HEK293 (cell line): ENCODE results near the gene ARL16.

ENCODE experiments used
- GLI4 ChIP-seq: fragments of 450-650 bp; formaldehyde crosslinking; IDR thresholded peaks from 2 replicates; pipeline ENCODE4 v1.5.1; 2016; ENCODE audit warnings: missing biosample characterization, missing genetic modification characterization
- IKZF3 ChIP-seq: fragments of 450-650 bp; IDR thresholded peaks from 2 replicates; pipeline ENCODE4 v1.5.0; 2018; ENCODE audit warnings: missing biosample characterization, mild to moderate bottlenecking, missing genetic modification characterization, moderate library complexity
- KLF7 ChIP-seq: fragments of 450-650 bp; formaldehyde crosslinking; IDR thresholded peaks from 2 replicates; pipeline ENCODE4 v1.5.1; 2016; ENCODE audit warnings: missing biosample characterization, missing genetic modification characterization, borderline replicate concordance
- KLF8 ChIP-seq: fragments of 450-650 bp; formaldehyde crosslinking; IDR thresholded peaks from 2 replicates; pipeline ENCODE4 v1.5.1; 2016; ENCODE audit warnings: missing biosample characterization, missing genetic modification characterization
- OSR2 ChIP-seq: fragments of 450-650 bp; formaldehyde crosslinking; IDR thresholded peaks from 2 replicates; pipeline ENCODE4 v1.5.1; 2016; ENCODE audit warnings: missing biosample characterization, missing genetic modification characterization
- OVOL3 ChIP-seq: fragments of 450-650 bp; formaldehyde crosslinking; IDR thresholded peaks from 2 replicates; pipeline ENCODE4 v1.5.1; 2016; ENCODE audit warnings: missing biosample characterization, missing genetic modification characterization
- PRDM6 ChIP-seq: fragments of 450-650 bp; formaldehyde crosslinking; IDR thresholded peaks from 2 replicates; pipeline ENCODE4 v1.5.1; 2017; ENCODE audit warnings: missing biosample characterization, missing genetic modification characterization
- RBAK ChIP-seq: fragments of 450-650 bp; formaldehyde crosslinking; IDR thresholded peaks from 2 replicates; pipeline ENCODE4 v1.5.1; 2016; ENCODE audit warnings: missing biosample characterization, missing genetic modification characterization
- WT1 ChIP-seq: fragments of 450-650 bp; formaldehyde crosslinking; IDR thresholded peaks from 2 replicates; pipeline ENCODE4 v1.5.1; 2016; ENCODE audit warnings: missing biosample characterization, missing genetic modification characterization
- ZBTB1 ChIP-seq: fragments of 450-650 bp; formaldehyde crosslinking; IDR thresholded peaks from 2 replicates; pipeline ENCODE4 v1.5.1; 2016; ENCODE audit warnings: missing biosample characterization, missing genetic modification characterization
- ZBTB8A ChIP-seq: fragments of 450-650 bp; formaldehyde crosslinking; IDR thresholded peaks from 2 replicates; pipeline ENCODE4 v1.5.1; 2016; ENCODE audit warnings: missing biosample characterization, missing genetic modification characterization
- ZFP69B ChIP-seq: fragments of 450-650 bp; formaldehyde crosslinking; IDR thresholded peaks from 2 replicates; pipeline ENCODE4 v1.5.1; 2016; ENCODE audit warnings: missing biosample characterization, missing genetic modification characterization
- ZNF121 ChIP-seq: fragments of 450-650 bp; formaldehyde crosslinking; IDR thresholded peaks from 2 replicates; pipeline ENCODE4 v1.5.1; 2016; ENCODE audit warnings: missing biosample characterization, missing genetic modification characterization
- ZNF140 ChIP-seq: fragments of 450-650 bp; formaldehyde crosslinking; IDR thresholded peaks from 2 replicates; pipeline ENCODE4 v1.5.1; 2016; ENCODE audit warnings: missing biosample characterization, missing genetic modification characterization
- ZNF146 ChIP-seq: fragments of 450-650 bp; formaldehyde crosslinking; IDR thresholded peaks from 2 replicates; pipeline ENCODE4 v1.5.1; 2016; ENCODE audit warnings: missing biosample characterization, missing genetic modification characterization
- ZNF16 ChIP-seq: fragments of 450-650 bp; formaldehyde crosslinking; IDR thresholded peaks from 2 replicates; pipeline ENCODE4 v1.5.1; 2016; ENCODE audit warnings: low read depth, missing biosample characterization, missing genetic modification characterization
- ZNF18 ChIP-seq: fragments of 450-650 bp; formaldehyde crosslinking; IDR thresholded peaks from 2 replicates; pipeline ENCODE4 v1.5.1; 2016; ENCODE audit warnings: missing biosample characterization, missing genetic modification characterization
- ZNF211 ChIP-seq: fragments of 450-650 bp; formaldehyde crosslinking; IDR thresholded peaks from 2 replicates; pipeline ENCODE4 v1.5.1; 2016; ENCODE audit warnings: low read depth, missing biosample characterization, missing genetic modification characterization
- ZNF214 ChIP-seq: fragments of 450-650 bp; formaldehyde crosslinking; IDR thresholded peaks from 2 replicates; pipeline ENCODE4 v1.5.1; 2017; ENCODE audit warnings: missing biosample characterization, mild to moderate bottlenecking, missing genetic modification characterization, borderline replicate concordance
- ZNF341 ChIP-seq: fragments of 450-650 bp; formaldehyde crosslinking; IDR thresholded peaks from 2 replicates; pipeline ENCODE4; 2016; ENCODE audit warnings: low read depth, missing biosample characterization, missing genetic modification characterization
- ZNF366 ChIP-seq: fragments of 450-650 bp; formaldehyde crosslinking; conservative IDR thresholded peaks from 2 replicates; pipeline ENCODE4 v1.5.1; 2016; ENCODE audit warnings: missing biosample characterization, missing genetic modification characterization
- ZNF404 ChIP-seq: fragments of 450-650 bp; formaldehyde crosslinking; IDR thresholded peaks from 2 replicates; pipeline ENCODE4 v1.5.1; 2017; ENCODE audit warnings: missing biosample characterization, missing genetic modification characterization
- ZNF416 ChIP-seq: fragments of 450-650 bp; formaldehyde crosslinking; IDR thresholded peaks from 2 replicates; pipeline ENCODE4 v1.5.1; 2016; ENCODE audit warnings: missing biosample characterization, missing genetic modification characterization
- ZNF488 ChIP-seq: fragments of 450-650 bp; formaldehyde crosslinking; IDR thresholded peaks from 2 replicates; pipeline ENCODE4 v1.5.1; 2016; ENCODE audit warnings: missing biosample characterization, missing genetic modification characterization
- ZNF510 ChIP-seq: fragments of 450-650 bp; formaldehyde crosslinking; IDR thresholded peaks from 2 replicates; pipeline ENCODE4 v1.5.1; 2018; ENCODE audit warnings: mild to moderate bottlenecking, missing genetic modification characterization, missing biosample characterization; ENCODE audit not compliant: insufficient replicate concordance
- ZNF560 ChIP-seq: fragments of 450-650 bp; formaldehyde crosslinking; IDR thresholded peaks from 2 replicates; pipeline ENCODE4 v1.5.1; 2017; ENCODE audit warnings: missing biosample characterization, missing genetic modification characterization, borderline replicate concordance
- ZNF610 ChIP-seq: fragments of 450-650 bp; formaldehyde crosslinking; IDR thresholded peaks from 2 replicates; pipeline ENCODE4 v1.5.1; 2016; ENCODE audit warnings: missing biosample characterization, missing genetic modification characterization, borderline replicate concordance
- ZNF629 ChIP-seq: fragments of 450-650 bp; formaldehyde crosslinking; IDR thresholded peaks from 2 replicates; pipeline ENCODE4 v1.5.1; 2017; ENCODE audit warnings: missing biosample characterization, missing genetic modification characterization
- ZNF645 ChIP-seq: fragments of 450-650 bp; formaldehyde crosslinking; IDR thresholded peaks from 2 replicates; pipeline ENCODE4; 2016; ENCODE audit warnings: missing biosample characterization, missing genetic modification characterization
- ZNF692 ChIP-seq: fragments of 450-650 bp; formaldehyde crosslinking; IDR thresholded peaks from 2 replicates; pipeline ENCODE4 v1.5.1; 2016; ENCODE audit warnings: missing biosample characterization, missing genetic modification characterization
- ZNF707 ChIP-seq: fragments of 450-650 bp; formaldehyde crosslinking; IDR thresholded peaks from 2 replicates; pipeline ENCODE4 v1.5.1; 2016; ENCODE audit warnings: missing biosample characterization, missing genetic modification characterization
- ZNF76 ChIP-seq: fragments of 450-650 bp; formaldehyde crosslinking; IDR thresholded peaks from 2 replicates; pipeline ENCODE4; 2016; ENCODE audit warnings: low read depth, missing biosample characterization, missing genetic modification characterization, borderline replicate concordance
- ZNF768 ChIP-seq: fragments of 450-650 bp; formaldehyde crosslinking; IDR thresholded peaks from 2 replicates; pipeline ENCODE4 v1.5.1; 2018; ENCODE audit warnings: missing biosample characterization, mild to moderate bottlenecking, missing genetic modification characterization
- ZNF843 ChIP-seq: fragments of 450-650 bp; formaldehyde crosslinking; IDR thresholded peaks from 2 replicates; pipeline ENCODE4 v1.5.1; 2016; ENCODE audit warnings: missing biosample characterization, missing genetic modification characterization
- ZSCAN30 ChIP-seq: fragments of 450-650 bp; IDR thresholded peaks from 2 replicates; pipeline ENCODE4 v1.5.1; 2018; ENCODE audit warnings: missing biosample characterization, mild to moderate bottlenecking, missing genetic modification characterization, moderate library complexity

ARL16 gene

GRCh38 chr17:81681672-81682071, 1.9 kb downstream of the ARL16 start (continued):
- TF ChIP-seq PRDM6 (tag by site-specific recombination) (no peak), ZSCAN30 (tag by site-specific recombination) (no peak), GLI4 (tag by site-specific recombination) (no peak), OVOL3 (tag by site-specific recombination) (no peak), ZNF404 (tag by site-specific recombination) (no peak), ZNF488 (no peak), OSR2 (tag by site-specific recombination) (0 out of 2 replicates have a peak, but pooled peaks have one; percentile 26), ZNF76 (tag by site-specific recombination) (no peak), ZNF18 (tag by site-specific recombination) (no peak), ZBTB1 (tag by site-specific recombination) (no peak), IKZF3 (0 out of 2 replicates have a peak, but pooled peaks have one; percentile 35), WT1 (tag by site-specific recombination) (no peak), ZNF416 (tag by site-specific recombination) (no peak), ZNF366 (tag by site-specific recombination) (no peak), ZNF211 (tag by site-specific recombination) (no peak), ZNF707 (no peak), ZNF768 (tag by site-specific recombination) (no peak), RBAK (tag by site-specific recombination) (no peak), ZNF341 (peak; percentile 31; the same call in 1 of the 2 replicates), ZNF121 (tag by site-specific recombination) (no peak), ZNF692 (no peak), ZNF610 (no peak), ZNF645 (tag by site-specific recombination) (no peak), KLF8 (tag by site-specific recombination) (no peak), ZBTB8A (tag by site-specific recombination) (peak; percentile 39), KLF7 (no peak), ZNF510 (tag by site-specific recombination) (no peak), ZNF146 (tag by site-specific recombination) (no peak), ZNF16 (no peak), ZNF140 (tag by site-specific recombination) (no peak), ZNF629 (tag by site-specific recombination) (0 out of 2 replicates have a peak, but pooled peaks have one; percentile 42), ZFP69B (tag by site-specific recombination) (no peak), ZNF214 (no peak), ZNF560 (tag by site-specific recombination) (no peak), ZNF843 (tag by site-specific recombination) (no peak)
